Mesenchymal stem cell (in vitro differentiated cells and primary cell): ENCODE measurements around the gene RAB3C.

Source experiments
- DNase-seq: peaks from one replicate; pipeline ENCODE4 v3.0.0-alpha.2; 2013
- H2AFZ ChIP-seq: one replicate; pipeline ENCODE4 v1.6.1; 2013; ENCODE audit warnings: low read depth, mild to moderate bottlenecking, control low read depth, inconsistent platforms, low read length, moderate library complexity
- H2AK5ac ChIP-seq: 2 replicates; pipeline ENCODE4 v1.6.1; 2013; ENCODE audit warnings: low read length, moderate library complexity, mild to moderate bottlenecking, inconsistent platforms; ENCODE audit not compliant: severe bottlenecking
- H2BK120ac ChIP-seq: one replicate; pipeline ENCODE4 v1.6.1; 2013; ENCODE audit warnings: low read depth, mild to moderate bottlenecking, inconsistent platforms, low read length, moderate library complexity
- H2BK12ac ChIP-seq, 2 experiments: one replicate each; pipeline ENCODE4 v1.6.1; 2013; ENCODE audit warnings: inconsistent platforms in 2 of 2, low read length in 2 of 2, mild to moderate bottlenecking in 2 of 2, moderate library complexity in 2 of 2, control low read depth in 1 of 2
- H2BK15ac ChIP-seq: one replicate; pipeline ENCODE4 v1.6.1; 2013; ENCODE audit warnings: mild to moderate bottlenecking, low read depth, inconsistent platforms; ENCODE audit not compliant: poor library complexity, severe bottlenecking
- H2BK5ac ChIP-seq: 2 replicates; pipeline ENCODE4 v1.6.1; 2013; ENCODE audit warnings: low read depth, mild to moderate bottlenecking, low read length, control low read depth, inconsistent platforms; ENCODE audit not compliant: poor library complexity, severe bottlenecking
- H3K14ac ChIP-seq, 2 experiments: one replicate each; pipeline ENCODE4 v1.6.1; 2013; ENCODE audit warnings: inconsistent platforms in 2 of 2, low read length in 2 of 2, control low read depth in 1 of 2, mild to moderate bottlenecking in 1 of 2, moderate library complexity in 1 of 2
- H3K18ac ChIP-seq, 2 experiments: one replicate each; pipeline ENCODE4 v1.6.1; 2013; ENCODE audit warnings: inconsistent platforms in 2 of 2, low read length in 2 of 2, control low read depth in 1 of 2, low read depth in 1 of 2, mild to moderate bottlenecking in 1 of 2
- H3K23ac ChIP-seq, 2 experiments: one replicate each; pipeline ENCODE4 v1.6.1; 2013; ENCODE audit warnings: inconsistent platforms in 2 of 2, low read length in 2 of 2, mild to moderate bottlenecking in 2 of 2, moderate library complexity in 2 of 2, control low read depth in 1 of 2
- H3K27ac ChIP-seq: 2 replicates; pipeline ENCODE4 v1.5.1; 2013; ENCODE audit warnings: mild to moderate bottlenecking, moderate library complexity, low read length, control low read depth, inconsistent platforms; ENCODE audit not compliant: poor library complexity, severe bottlenecking
- H3K27me3 ChIP-seq, 2 experiments: 2 replicates each; pipeline versions ENCODE4 v1.6.1 to v1.7.0; 2013; ENCODE audit warnings: low read length in 2 of 2, mild to moderate bottlenecking in 2 of 2, moderate library complexity in 2 of 2, control low read depth in 1 of 2, inconsistent platforms in 1 of 2; ENCODE audit not compliant: control insufficient read depth in 1 of 2, insufficient read depth in 1 of 2
- H3K36me3 ChIP-seq, 2 experiments: 2 replicates each; pipeline versions ENCODE4 v1.6.1 to v1.7.0; 2013; ENCODE audit warnings: low read length in 2 of 2, control low read depth in 1 of 2, inconsistent platforms in 1 of 2, low read depth in 1 of 2, mild to moderate bottlenecking in 1 of 2; ENCODE audit not compliant: insufficient read depth in 2 of 2, control insufficient read depth in 1 of 2
- H3K4ac ChIP-seq, 2 experiments: one replicate each; pipeline ENCODE4 v1.6.1; 2013; ENCODE audit warnings: inconsistent platforms in 2 of 2, low read length in 2 of 2, mild to moderate bottlenecking in 2 of 2, moderate library complexity in 2 of 2, control low read depth in 1 of 2, low read depth in 1 of 2
- H3K4me1 ChIP-seq: 2 replicates; pipeline ENCODE4 v1.6.1; 2013; ENCODE audit warnings: low read depth, low read length, control low read depth; ENCODE audit not compliant: control insufficient read depth, insufficient read depth
- H3K4me2 ChIP-seq: 2 replicates; pipeline ENCODE4 v1.6.1; 2013; ENCODE audit warnings: low read length, mild to moderate bottlenecking, inconsistent platforms; ENCODE audit not compliant: poor library complexity, severe bottlenecking
- H3K4me3 ChIP-seq, 2 experiments: 2 replicates each; pipeline versions ENCODE4 v1.5.1 to v1.7.0; 2013; ENCODE audit warnings: low read length in 2 of 2, mild to moderate bottlenecking in 2 of 2, control low read depth in 1 of 2, low read depth in 1 of 2; ENCODE audit not compliant: insufficient read depth in 1 of 2
- H3K79me1 ChIP-seq: replicated peaks from 2 replicates; pipeline ENCODE4 v1.6.1; 2013; ENCODE audit warnings: mild to moderate bottlenecking, control low read depth, low read length, inconsistent platforms; ENCODE audit not compliant: poor library complexity, severe bottlenecking
- H3K9ac ChIP-seq: 2 replicates; pipeline ENCODE4 v1.7.0; 2013; ENCODE audit warnings: mild to moderate bottlenecking, low read length, moderate library complexity
- H3K9me3 ChIP-seq: 2 replicates; pipeline ENCODE4 v1.7.0; 2013; ENCODE audit warnings: mild to moderate bottlenecking, low read length; ENCODE audit not compliant: control insufficient read depth
- H4K8ac ChIP-seq: one replicate; pipeline ENCODE4 v1.6.1; 2013; ENCODE audit warnings: inconsistent platforms, mild to moderate bottlenecking, low read length, moderate library complexity
- H4K91ac ChIP-seq: one replicate; pipeline ENCODE4 v1.6.1; 2013; ENCODE audit warnings: mild to moderate bottlenecking, low read length, inconsistent platforms
- WGBS: methylation state at CpG from one replicate; pipeline ENCODE4 v1.1.7; 2013; ENCODE audit warnings: mixed read lengths; 5-methylcytosine and 5-hydroxymethylcytosine counted together

Gene RAB3C

DNA sequence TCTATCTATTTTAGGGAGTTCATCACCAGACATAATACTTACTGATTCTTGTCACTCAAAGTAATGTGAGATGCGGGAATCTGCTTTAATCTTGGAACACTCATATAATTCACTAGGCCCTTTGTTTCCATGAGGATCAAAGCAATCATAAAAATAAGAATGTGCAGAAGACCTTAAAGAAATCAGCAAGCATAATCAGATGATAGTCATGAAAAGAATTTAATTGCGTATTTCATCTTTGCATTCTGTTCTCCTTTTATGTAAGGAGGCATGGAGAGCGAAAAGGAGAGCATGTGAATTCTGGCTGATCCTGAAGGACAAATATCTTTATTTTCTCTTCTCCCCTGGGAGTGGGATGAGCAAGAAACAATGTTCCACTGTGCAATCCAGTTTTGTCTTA is 128.0 kb downstream of the RAB3C start:
- Histone ChIP-seq H4K91ac (no peak overlapping the region), H2BK15ac (no peak overlapping the region), H4K8ac (no peak overlapping the region), H2AK5ac (no peak overlapping the region), H3K18ac (no peak overlapping the region), H3K14ac (no peak overlapping the region), H3K4me1 (no peaks in the 10 kb centered on the region), H3K9ac (no peak overlapping the region), H3K23ac (no peak overlapping the region), H3K9me3 (peaks cover 14% of the 10 kb centered on the region), H2BK5ac (no peak overlapping the region), H3K36me3 (no peaks in the 10 kb centered on the region), H3K4ac (no peak overlapping the region), H3K79me1 (no peaks in the 10 kb centered on the region), H2BK120ac (no peak overlapping the region), H3K27me3 (peaks cover 0 to 4% of the 10 kb centered on the region in 2 experiments), H3K27ac (no peak overlapping the region), H3K4me3 (no peak overlapping the region), H2BK12ac (no peak overlapping the region), H2AFZ (no peak overlapping the region), H3K4me2 (no peak overlapping the region)
- WGBS: 100% methylated on average over 3 of the region's 3 CpGs
- no peak for DNase-seq

DNA sequence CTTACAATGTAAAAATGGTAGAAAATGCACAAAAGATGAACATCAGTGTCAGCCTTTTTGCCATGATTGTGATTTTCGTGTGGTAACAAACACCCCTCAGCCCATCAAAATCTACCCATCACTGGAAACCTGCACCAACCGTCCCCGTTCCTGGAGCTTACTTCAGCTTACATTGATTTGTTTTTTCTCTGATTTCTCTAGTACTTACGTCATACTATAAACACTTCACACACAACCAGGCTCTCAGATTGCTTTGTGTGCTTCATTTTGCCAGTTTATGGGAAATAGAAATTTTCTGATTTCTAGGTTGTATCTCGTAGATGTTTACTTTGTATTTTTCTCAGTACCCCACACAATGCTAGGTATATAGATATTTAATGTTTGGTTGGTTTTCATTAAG is 129.1 kb downstream of the RAB3C start:
- H2AK5ac ChIP-seq: no peak overlapping the region
- H3K27ac ChIP-seq: no peak overlapping the region
- no peaks in the 10 kb centered on the region for H3K36me3 ChIP-seq
- no peak overlapping the region for H2BK5ac ChIP-seq
- H3K14ac ChIP-seq: no peak overlapping the region
- no peak overlapping the region for H3K18ac ChIP-seq
- H3K4me2 ChIP-seq: no peak overlapping the region
- no peak overlapping the region for H3K4ac ChIP-seq
- WGBS: 86% methylated on average over 1 of the region's 5 CpGs
- no peak for DNase-seq
- H3K27me3 ChIP-seq: peaks cover 0 to 4% of the 10 kb centered on the region in 2 experiments
- no peak overlapping the region for H2BK15ac ChIP-seq
- H3K9ac ChIP-seq: no peak overlapping the region
- H3K4me1 ChIP-seq: no peaks in the 10 kb centered on the region
- H4K91ac ChIP-seq: no peak overlapping the region
- H2BK120ac ChIP-seq: no peak overlapping the region
- H3K79me1 ChIP-seq: no peaks in the 10 kb centered on the region
- no peak overlapping the region for H2AFZ ChIP-seq
- peaks cover 14% of the 10 kb centered on the region for H3K9me3 ChIP-seq
- H3K4me3 ChIP-seq: no peak overlapping the region
- H3K23ac ChIP-seq: no peak overlapping the region
- H4K8ac ChIP-seq: no peak overlapping the region
- H2BK12ac ChIP-seq: no peak overlapping the region

DNA sequence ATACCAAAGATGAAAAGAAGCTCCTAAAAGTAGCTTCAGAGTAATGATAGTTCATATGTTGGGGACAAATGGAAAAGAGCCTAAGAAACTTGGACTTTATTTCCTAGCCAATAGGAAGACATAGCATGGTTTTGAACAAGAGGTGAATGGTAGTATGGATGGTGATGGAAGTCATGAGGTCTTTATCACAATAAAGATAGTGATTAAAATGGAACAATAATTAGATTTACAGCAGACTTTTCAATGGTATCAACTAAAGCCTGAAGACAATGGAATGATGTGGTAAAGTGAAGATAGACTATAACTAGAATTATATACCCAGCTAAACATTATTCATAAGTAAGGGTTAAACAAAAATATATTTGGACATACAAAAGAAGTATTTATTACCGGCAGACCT is 131.2 kb downstream of the RAB3C start:
- no peak overlapping the region for H2BK120ac ChIP-seq
- H3K23ac ChIP-seq: no peak overlapping the region
- H2AK5ac ChIP-seq: no peak overlapping the region

DNA sequence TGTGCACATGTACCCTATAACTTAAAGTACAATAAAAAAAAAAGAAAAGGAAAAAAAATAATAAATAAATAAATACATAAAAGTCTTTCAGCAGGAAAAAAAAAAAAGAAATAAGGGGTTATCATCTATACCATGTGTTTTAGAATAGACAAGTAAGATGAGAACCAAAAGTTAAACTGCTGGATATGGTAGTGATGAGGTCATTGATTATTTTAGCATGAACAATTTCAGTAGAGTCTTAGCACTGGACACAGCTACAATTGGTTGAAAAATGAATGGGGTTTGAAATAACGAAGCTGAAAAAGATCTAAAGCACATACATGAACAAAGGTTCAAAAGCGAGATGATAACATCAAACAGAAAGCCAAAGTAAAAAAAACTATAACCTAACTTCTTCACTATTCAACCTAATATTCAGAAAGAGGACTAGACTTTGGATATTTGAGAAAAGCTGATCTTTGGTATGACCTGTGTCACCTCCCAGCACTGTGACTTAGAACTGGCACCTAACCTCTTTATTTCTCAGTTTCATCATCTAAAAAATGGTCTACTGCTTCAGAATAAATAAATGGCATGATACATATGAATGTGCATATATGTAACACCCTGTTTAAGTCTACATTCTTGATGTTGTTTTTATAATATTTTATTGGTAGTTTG is 133.3 kb downstream of the RAB3C start:
- Histone ChIP-seq H3K9me3 (peaks cover 14% of the 10 kb centered on the region), H3K9ac (no peak overlapping the region), H3K4me3 (no peak overlapping the region), H3K4ac (no peak overlapping the region), H2BK12ac (no peak overlapping the region), H3K27me3 (no peaks in the 10 kb centered on the region), H2BK120ac (no peak overlapping the region), H3K18ac (no peak overlapping the region), H4K91ac (no peak overlapping the region), H3K4me2 (no peak overlapping the region), H2AK5ac (no peak overlapping the region), H3K79me1 (no peaks in the 10 kb centered on the region), H4K8ac (no peak overlapping the region), H2BK5ac (no peak overlapping the region), H3K23ac (no peak overlapping the region), H3K36me3 (no peaks in the 10 kb centered on the region), H3K4me1 (no peaks in the 10 kb centered on the region), H3K14ac (no peak overlapping the region), H2BK15ac (no peak overlapping the region), H3K27ac (no peak overlapping the region), H2AFZ (no peak overlapping the region)
- WGBS: 43% methylated on average over 1 of the region's 2 CpGs
- DNase-seq: no peak

More for the DNA sequence above, 131.2 kb downstream of the RAB3C start:
- Histone ChIP-seq H4K91ac (no peak overlapping the region), H2BK5ac (no peak overlapping the region), H3K4me1 (no peaks in the 10 kb centered on the region), H3K79me1 (no peaks in the 10 kb centered on the region), H2BK12ac (no peak overlapping the region), H2BK15ac (no peak overlapping the region), H4K8ac (no peak overlapping the region), H3K9ac (no peak overlapping the region), H2AFZ (no peak overlapping the region), H3K18ac (no peak overlapping the region), H3K36me3 (no peaks in the 10 kb centered on the region), H3K4ac (no peak overlapping the region), H3K27ac (no peak overlapping the region), H3K4me3 (no peak overlapping the region), H3K14ac (no peak overlapping the region), H3K9me3 (peaks cover 14% of the 10 kb centered on the region), H3K4me2 (no peak overlapping the region), H3K27me3 (no peaks in the 10 kb centered on the region)
- no CpG with 5 or more reads among the region's 1 CpG for WGBS
- DNase-seq: no peak
